HG02884 (cell line): ENCODE data around the gene NFIA.

Experiments
- ATAC-seq: cut with Tn5 transposase; IDR thresholded peaks from one replicate; pipeline ENCODE4 v1.9.1; 2021; ENCODE audit warnings: mild to moderate bottlenecking, moderate library complexity; ENCODE audit not compliant: unreplicated experiment

The NFIA gene

GRCh38 chr1:61237659-61238358 is 155.4 kb downstream of the NFIA start:
- no peak for ATAC-seq

GRCh38 chr1:61238359-61238665 is 156.0 kb downstream of the NFIA start:
- ATAC-seq: no peak

GRCh38 chr1:61240878-61241277 is 158.5 kb downstream of the NFIA start:
- no peak for ATAC-seq

- no peak for ATAC-seq
Measured at GRCh38 chr1:61241411-61241838, 159.1 kb downstream of the NFIA start.

- ATAC-seq: no peak
Measured at GRCh38 chr1:61241973-61242381, 159.6 kb downstream of the NFIA start.

- no peak for ATAC-seq
Measured at GRCh38 chr1:61244114-61244513, 161.8 kb downstream of the NFIA start.

- no peak for ATAC-seq
Measured at GRCh38 chr1:61245696-61246400, 163.5 kb downstream of the NFIA start.

GRCh38 chr1:61247051-61247825 is 164.9 kb downstream of the NFIA start:
- ATAC-seq: no peak

GRCh38 chr1:61247881-61248752 is 165.8 kb downstream of the NFIA start:
- ATAC-seq: no peak

- no peak for ATAC-seq
Measured at GRCh38 chr1:61250933-61251332, 168.6 kb downstream of the NFIA start.

GRCh38 chr1:61253059-61253735 is 170.8 kb downstream of the NFIA start:
- no peak for ATAC-seq

- ATAC-seq: no peak
Measured at GRCh38 chr1:61253912-61254633, 171.7 kb downstream of the NFIA start.

GRCh38 chr1:61254634-61255357 is 172.4 kb downstream of the NFIA start:
- ATAC-seq: no peak

GRCh38 chr1:61255358-61255703 is 173.0 kb downstream of the NFIA start:
- ATAC-seq: no peak

- no peak for ATAC-seq
Measured at GRCh38 chr1:61259379-61260148, 177.2 kb downstream of the NFIA start.

GRCh38 chr1:61260171-61260570 is 177.8 kb downstream of the NFIA start:
- ATAC-seq: no peak

- no peak for ATAC-seq
Measured at GRCh38 chr1:61261595-61261994, 179.2 kb downstream of the NFIA start.
